Activated effector memory CD4-positive, alpha-beta T cell treated with anti-CD3 and anti-CD28 coated beads, Interleukin-2, amount 50 U/mL, for 16 hours (primary cell): ENCODE measurements around the gene BICC1.

ENCODE experiments used
- DNase-seq: peaks from one replicate; pipeline ENCODE4 v3.0.0-alpha.2; 2020

Gene BICC1

GRCh38 chr10:58785354-58785753 lies 272.7 kb downstream of the BICC1 start:
- DNase-seq, result no peak

GRCh38 chr10:58791137-58791536 lies 278.5 kb downstream of the BICC1 start:
- no peak for DNase-seq

- DNase-seq, result no peak
These were observed 282.9 kb downstream of the BICC1 start for GRCh38 chr10:58795560-58795959.

GRCh38 chr10:58796242-58796641 lies 283.6 kb downstream of the BICC1 start:
- DNase-seq, result no peak

GRCh38 chr10:58796824-58797223 lies 284.2 kb downstream of the BICC1 start:
- no peak for DNase-seq

- no peak for DNase-seq
These were observed 284.7 kb downstream of the BICC1 start for GRCh38 chr10:58797356-58797755.

- DNase-seq, result no peak
These were observed 289.4 kb downstream of the BICC1 start for GRCh38 chr10:58802047-58802446.

- no peak for DNase-seq
These were observed 293.7 kb downstream of the BICC1 start for GRCh38 chr10:58806323-58806722.

- no peak for DNase-seq
These were observed 294.4 kb downstream of the BICC1 start for GRCh38 chr10:58806970-58807628.

GRCh38 chr10:58807629-58808022 lies 295.0 kb downstream of the BICC1 start:
- DNase-seq, result no peak

- no peak for DNase-seq
These were observed 298.1 kb downstream of the BICC1 start for GRCh38 chr10:58810751-58811150.

- no peak for DNase-seq
These were observed 300.9 kb downstream of the BICC1 start for GRCh38 chr10:58813573-58813972.

GRCh38 chr10:58817201-58817846 lies 304.7 kb downstream of the BICC1 start:
- DNase-seq, result no peak

- DNase-seq, result no peak
These were observed 306.2 kb downstream of the BICC1 start for GRCh38 chr10:58818900-58819299.

- no peak for DNase-seq
These were observed 307.7 kb downstream of the BICC1 start for GRCh38 chr10:58820386-58820785.

- DNase-seq, result no peak
These were observed 308.4 kb downstream of the BICC1 start for GRCh38 chr10:58820861-58821751.

- DNase-seq, result no peak
These were observed 309.0 kb downstream of the BICC1 start for GRCh38 chr10:58821752-58822056.

GRCh38 chr10:58823983-58824382 lies 311.3 kb downstream of the BICC1 start:
- DNase-seq, result no peak

GRCh38 chr10:58824396-58824795 lies 311.7 kb downstream of the BICC1 start:
- no peak for DNase-seq

GRCh38 chr10:58826694-58827093 lies 314.0 kb downstream of the BICC1 start:
- DNase-seq, result no peak

- no peak for DNase-seq
These were observed 314.7 kb downstream of the BICC1 start for GRCh38 chr10:58827381-58827780.

GRCh38 chr10:58829839-58830238 lies 317.2 kb downstream of the BICC1 start:
- DNase-seq, result no peak

GRCh38 chr10:58830697-58831096 lies 318.0 kb downstream of the BICC1 start:
- DNase-seq, result no peak
